ENCODE results near the gene MACROD2. TPM values are rescaled to one million over a fixed set of nuclear protein-coding genes. Genes with fewer than 3 reads are reported as not detected.

The MACROD2 gene
- total RNA-seq, 1 experiment from 2014 or later: 3.1 TPM

- peak; percentile 81 for DNase-seq (ENCODE audit: unreplicated experiment)
- POLR2A ChIA-PET: interaction anchor here (0.6 to 1.8 kb wide), 6 partner anchors 11 to 879 kb away, joined by 3 to 12 read pairs (median 3); no protein-coding TSS in a partner anchor
- Mint-ChIP-seq H3K4me1 (ENCODE audit: insufficient read depth, unreplicated experiment) (peaks cover 28% of the 10 kb centered on the region), H3K9me3 (ENCODE audit: unreplicated experiment) (no peaks in the 10 kb centered on the region), H3K36me3 (ENCODE audit: insufficient read depth, unreplicated experiment) (no peaks in the 10 kb centered on the region), H3K27me3 (ENCODE audit: insufficient read depth, unreplicated experiment) (no peaks in the 10 kb centered on the region), H3K27ac (ENCODE audit: low read depth, unreplicated experiment) (peak overlapping the region; percentile 82), H3K4me3 (ENCODE audit: unreplicated experiment) (no peak overlapping the region)
- CTCF ChIA-PET: interaction anchor here (0.5 to 1.8 kb wide), 6 partner anchors 11 to 1800 kb away, joined by 3 to 15 read pairs (median 3); no protein-coding TSS in a partner anchor
- TF ChIP-seq CTCF (IDR thresholded peaks at IDR 0.05; ENCODE audit: unreplicated experiment): no peak
- BruUV-seq (replicated peaks): no TSS peak
- intact Hi-C loops (cut with micrococcal nuclease): no loop called here
Measured at GRCh38 chr20:15942130-15942529, 1946.8 kb downstream of the MACROD2 start.

GRCh38 chr20:15945289-15945688 is 1950.0 kb downstream of the MACROD2 start:
- Mint-ChIP-seq H3K4me3 (ENCODE audit: unreplicated experiment) (no peak overlapping the region), H3K36me3 (ENCODE audit: insufficient read depth, unreplicated experiment) (no peaks in the 10 kb centered on the region), H3K9me3 (ENCODE audit: unreplicated experiment) (no peaks in the 10 kb centered on the region), H3K27ac (ENCODE audit: low read depth, unreplicated experiment) (no peak overlapping the region), H3K4me1 (ENCODE audit: insufficient read depth, unreplicated experiment) (peaks cover 28% of the 10 kb centered on the region), H3K27me3 (ENCODE audit: insufficient read depth, unreplicated experiment) (no peaks in the 10 kb centered on the region)
- ChIA-PET POLR2A (interaction anchor here (0.5 to 1.2 kb wide), 4 partner anchors 11 to 527 kb away, joined by 3 to 4 read pairs (median 4); no protein-coding TSS in a partner anchor), CTCF (interaction anchor here (0.6 kb wide), 1 partner anchor 619 kb away, joined by 3 read pairs; no protein-coding TSS in a partner anchor)
- DNase-seq (ENCODE audit: unreplicated experiment): peak; percentile 68
- no TSS peak for BruUV-seq (replicated peaks)
- intact Hi-C loops (cut with micrococcal nuclease): no loop called here
- no peak for TF ChIP-seq CTCF (IDR thresholded peaks at IDR 0.05; ENCODE audit: unreplicated experiment)

GRCh38 chr20:15949391-15949790 is 1954.1 kb downstream of the MACROD2 start:
- Mint-ChIP-seq H3K27ac (ENCODE audit: low read depth, unreplicated experiment) (no peak overlapping the region), H3K4me1 (ENCODE audit: insufficient read depth, unreplicated experiment) (peaks cover 18% of the 10 kb centered on the region), H3K9me3 (ENCODE audit: unreplicated experiment) (no peaks in the 10 kb centered on the region), H3K4me3 (ENCODE audit: unreplicated experiment) (no peak overlapping the region), H3K27me3 (ENCODE audit: insufficient read depth, unreplicated experiment) (no peaks in the 10 kb centered on the region), H3K36me3 (ENCODE audit: insufficient read depth, unreplicated experiment) (no peaks in the 10 kb centered on the region)
- BruUV-seq (replicated peaks): no TSS peak
- no peak for TF ChIP-seq CTCF (IDR thresholded peaks at IDR 0.05; ENCODE audit: unreplicated experiment)
- CTCF ChIA-PET: no interaction called here
- no peak for DNase-seq (ENCODE audit: unreplicated experiment)
- intact Hi-C loops (cut with micrococcal nuclease): no loop called here
- POLR2A ChIA-PET: interaction anchor here (0.7 kb wide), 1 partner anchor 119 kb away, joined by 3 read pairs; no protein-coding TSS in a partner anchor

- Mint-ChIP-seq H3K4me3 (ENCODE audit: unreplicated experiment) (no peak overlapping the region), H3K9me3 (ENCODE audit: unreplicated experiment) (no peaks in the 10 kb centered on the region), H3K27ac (ENCODE audit: low read depth, unreplicated experiment) (no peak overlapping the region), H3K4me1 (ENCODE audit: insufficient read depth, unreplicated experiment) (no peaks in the 10 kb centered on the region), H3K27me3 (ENCODE audit: insufficient read depth, unreplicated experiment) (no peaks in the 10 kb centered on the region), H3K36me3 (ENCODE audit: insufficient read depth, unreplicated experiment) (no peaks in the 10 kb centered on the region)
- CTCF ChIA-PET: interaction anchor here (0.8 kb wide), 1 partner anchor 18 kb away, joined by 3 read pairs; no protein-coding TSS in a partner anchor
- POLR2A ChIA-PET: no interaction called here
- TF ChIP-seq CTCF (IDR thresholded peaks at IDR 0.05; ENCODE audit: unreplicated experiment): no peak
- no TSS peak for BruUV-seq (replicated peaks)
- intact Hi-C loops (cut with micrococcal nuclease): no loop called here
- peak; percentile 55 for DNase-seq (ENCODE audit: unreplicated experiment)
Measured at GRCh38 chr20:15951658-15952057, 1956.3 kb downstream of the MACROD2 start.

Data from MCF 10A (cell line).